Natural killer cell (primary cell): ENCODE results near the gene SIPA1. TPM values are rescaled to one million over a fixed set of nuclear protein-coding genes. Genes with fewer than 3 reads are reported as not detected.
A peak's percentile ranks its signal among the peaks of the same experiment; 100 is the strongest.
"Not testable (repeated sequence)": the region's sequence is repeated elsewhere in the genome, so short reads cannot be mapped to it uniquely, and the experiment has no call there.

ENCODE experiments used
- ATAC-seq, 3 donors: fragments of 150-1000 bp in 2 of 3; fragments of 200-7000 bp in 1 of 3; cut with Tn5 transposase; 1 replicate in 1 of 3; 2 replicates in 2 of 3; pipeline ENCODE4 v1.10.0; 2021; ENCODE audit warnings: mild to moderate bottlenecking in 2 of 3, moderate library complexity in 2 of 3
- DNase-seq, 2 donors: peaks; one replicate each; pipeline versions ENCODE4 v3.0.0 to v3.0.0-alpha.2; 2013 to 2021; ENCODE audit warnings: mixed read lengths in 1 of 2
- H3K27ac ChIP-seq: one replicate; pipeline ENCODE4 v1.5.1; 2013; ENCODE audit warnings: mild to moderate bottlenecking, low read length
- H3K27me3 ChIP-seq: one replicate; pipeline ENCODE4 v1.6.1; 2013; ENCODE audit warnings: low read length; ENCODE audit not compliant: control insufficient read depth, insufficient read depth
- H3K36me3 ChIP-seq: one replicate; pipeline ENCODE4 v1.6.1; 2013; ENCODE audit warnings: low read length; ENCODE audit not compliant: control insufficient read depth, insufficient read depth
- H3K4me1 ChIP-seq: one replicate; pipeline ENCODE4 v1.6.1; 2013; ENCODE audit warnings: low read length; ENCODE audit not compliant: control insufficient read depth, insufficient read depth
- H3K4me3 ChIP-seq: one replicate; pipeline ENCODE4 v1.5.1; 2013; ENCODE audit warnings: low read length
- H3K9me3 ChIP-seq: one replicate; pipeline ENCODE4 v1.6.1; 2013; ENCODE audit warnings: low read length; ENCODE audit not compliant: control insufficient read depth, insufficient read depth
- H3K27ac Mint-ChIP-seq, 2 donors: one replicate each; pipeline ENCODE4 v1.8.0; 2022; ENCODE audit warnings: mild to moderate bottlenecking in 2 of 2, mixed read lengths in 2 of 2, moderate library complexity in 1 of 2
- H3K27me3 Mint-ChIP-seq, 2 donors: one replicate each; pipeline ENCODE4 v1.8.0; 2022; ENCODE audit warnings: low read depth in 2 of 2, mixed read lengths in 2 of 2
- H3K36me3 Mint-ChIP-seq: one replicate; pipeline ENCODE4 v1.8.0; 2022; ENCODE audit warnings: mixed read lengths
- H3K4me1 Mint-ChIP-seq, 2 donors: one replicate each; pipeline ENCODE4 v1.8.0; 2022; ENCODE audit warnings: mixed read lengths in 2 of 2
- H3K4me3 Mint-ChIP-seq: one replicate; pipeline ENCODE4 v1.8.0; 2022; ENCODE audit warnings: mild to moderate bottlenecking, moderate library complexity, mixed read lengths
- H3K9me3 Mint-ChIP-seq, 2 donors: one replicate each; pipeline ENCODE4 v1.8.0; 2022; ENCODE audit warnings: mixed read lengths in 2 of 2
- WGBS: methylation state at CpG from one replicate; pipeline ENCODE4 v1.1.7; 2013; ENCODE audit warnings: missing lambda C conversion rate; ENCODE audit not compliant: insufficient coverage; 5-methylcytosine and 5-hydroxymethylcytosine counted together
- intact Hi-C: fragments of 100-400 bp; cut with micrococcal nuclease; formaldehyde crosslinking; loops from one replicate; pipeline ENCODE4 v1.14.2; 2022
- total RNA-seq, 4 donors: library from RNA; stranded (reverse); fragments of 120-200 nt in 1 of 4; gene quantifications; one replicate each; pipeline versions ENCODE4 v1.2.3 to v1.2.4, GENCODE V29; 2013 to 2022
- TF ChIP-seq, protein P1 (sequence below): fragments of 200-600 bp; IDR thresholded peaks from one replicate; pipeline ENCODE4 v1.8.0; 2022; ENCODE audit warnings: antibody characterized with exemption

SIPA1 gene
- total RNA-seq, 3 donors from 2014 or later (not counting 1 experiment from before 2014, with no cell fraction given), result 520 to 776 (median 743) TPM

DNA sequence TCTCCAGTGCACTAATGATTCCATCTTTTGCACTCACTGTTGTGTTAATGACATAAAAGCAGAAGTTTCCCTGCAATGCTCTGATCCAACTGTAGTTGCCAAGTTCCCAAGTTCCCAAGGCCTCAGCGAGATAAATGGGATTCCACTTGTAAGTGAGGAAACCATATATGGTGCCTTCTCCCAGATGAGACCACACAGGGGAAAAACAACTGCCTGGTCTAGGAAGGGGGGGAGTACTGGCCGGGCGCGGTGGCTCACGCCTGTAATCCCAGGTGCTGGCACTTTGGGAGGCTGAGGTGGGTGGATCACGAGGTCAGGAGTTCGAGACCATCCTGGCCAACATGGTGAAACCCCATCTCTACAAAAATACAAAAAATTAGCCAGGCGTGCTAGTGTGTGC, 48.1 kb downstream of the SIPA1 start:
- Mint-ChIP-seq H3K36me3 (no peaks in the 10 kb centered on the region), H3K9me3 (no peaks in the 10 kb centered on the region), H3K4me3 (no peak overlapping the region), H3K27ac (no peak overlapping the region), H3K27me3 (no peaks in the 10 kb centered on the region), H3K4me1 (no peaks in the 10 kb centered on the region)
- Histone ChIP-seq H3K4me3 (no peak overlapping the region), H3K27ac (no peak overlapping the region), H3K27me3 (no peaks in the 10 kb centered on the region), H3K4me1 (no peaks in the 10 kb centered on the region), H3K9me3 (no peaks in the 10 kb centered on the region), H3K36me3 (no peaks in the 10 kb centered on the region)
- WGBS, result 94% methylated on average over 7 of the region's 8 CpGs
- no peak for ATAC-seq
- no peak for DNase-seq
- TF ChIP-seq, protein P1, sequence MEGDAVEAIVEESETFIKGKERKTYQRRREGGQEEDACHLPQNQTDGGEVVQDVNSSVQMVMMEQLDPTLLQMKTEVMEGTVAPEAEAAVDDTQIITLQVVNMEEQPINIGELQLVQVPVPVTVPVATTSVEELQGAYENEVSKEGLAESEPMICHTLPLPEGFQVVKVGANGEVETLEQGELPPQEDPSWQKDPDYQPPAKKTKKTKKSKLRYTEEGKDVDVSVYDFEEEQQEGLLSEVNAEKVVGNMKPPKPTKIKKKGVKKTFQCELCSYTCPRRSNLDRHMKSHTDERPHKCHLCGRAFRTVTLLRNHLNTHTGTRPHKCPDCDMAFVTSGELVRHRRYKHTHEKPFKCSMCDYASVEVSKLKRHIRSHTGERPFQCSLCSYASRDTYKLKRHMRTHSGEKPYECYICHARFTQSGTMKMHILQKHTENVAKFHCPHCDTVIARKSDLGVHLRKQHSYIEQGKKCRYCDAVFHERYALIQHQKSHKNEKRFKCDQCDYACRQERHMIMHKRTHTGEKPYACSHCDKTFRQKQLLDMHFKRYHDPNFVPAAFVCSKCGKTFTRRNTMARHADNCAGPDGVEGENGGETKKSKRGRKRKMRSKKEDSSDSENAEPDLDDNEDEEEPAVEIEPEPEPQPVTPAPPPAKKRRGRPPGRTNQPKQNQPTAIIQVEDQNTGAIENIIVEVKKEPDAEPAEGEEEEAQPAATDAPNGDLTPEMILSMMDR, result no peak
- intact Hi-C loops, result no loop called here

DNA sequence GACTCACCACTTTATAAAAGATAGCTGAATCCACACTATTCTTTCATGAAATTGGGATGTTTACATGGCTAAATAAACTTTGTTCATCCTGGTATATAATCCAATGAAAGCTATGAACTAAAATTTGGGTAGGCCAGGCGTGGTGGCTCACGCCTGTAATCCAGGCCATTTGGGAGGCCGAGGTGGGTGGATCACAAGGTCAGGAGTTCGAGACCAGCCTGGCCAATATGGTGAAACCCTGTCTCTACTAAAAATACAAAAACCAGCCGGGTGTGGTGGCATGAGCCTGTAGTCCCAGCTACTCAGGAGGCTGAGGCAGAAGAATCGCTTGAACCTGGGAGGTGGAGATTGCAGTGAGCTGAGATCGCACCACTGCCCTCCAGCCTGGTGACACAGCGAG, 53.9 kb downstream of the SIPA1 start:
- H3K27ac Mint-ChIP-seq, H3K9me3 ChIP-seq, H3K4me3 ChIP-seq, intact Hi-C loops, H3K27me3 ChIP-seq, DNase-seq, H3K36me3 ChIP-seq, H3K27ac ChIP-seq, H3K4me3 Mint-ChIP-seq, H3K27me3 Mint-ChIP-seq, H3K9me3 Mint-ChIP-seq, ATAC-seq, H3K36me3 Mint-ChIP-seq: not testable (repeated sequence)
- H3K4me1 ChIP-seq, result peaks cover 19% of the 10 kb centered on the region
- H3K4me1 Mint-ChIP-seq, result peaks cover 17 to 22% of the 10 kb centered on the region in 2 donors
- WGBS, result 98% methylated on average over 8 of the region's 8 CpGs

DNA sequence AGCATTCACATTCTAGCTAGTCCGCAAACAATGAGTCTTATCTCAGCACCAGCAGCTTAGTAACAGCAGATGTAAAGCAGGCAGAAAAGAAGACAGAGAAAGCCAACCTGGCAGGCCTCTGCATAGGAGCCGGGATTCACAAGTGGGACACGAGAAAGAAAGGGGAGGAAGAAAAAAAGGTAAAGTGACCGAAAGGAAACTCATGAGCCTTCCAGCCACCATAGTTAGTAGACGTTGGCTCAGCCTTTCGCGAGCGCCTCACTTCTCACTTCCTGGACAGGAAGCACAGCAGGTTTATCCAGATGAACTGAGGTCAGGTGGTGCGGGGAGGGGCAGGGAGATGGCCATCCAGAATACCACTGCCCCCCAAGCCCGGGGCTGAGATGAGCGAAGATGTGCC, 54.5 kb downstream of the SIPA1 start:
- TF ChIP-seq, protein P1, result no peak
- H3K27me3 ChIP-seq, result no peaks in the 10 kb centered on the region
- 83% methylated on average over 10 of the region's 11 CpGs for WGBS

DNA sequence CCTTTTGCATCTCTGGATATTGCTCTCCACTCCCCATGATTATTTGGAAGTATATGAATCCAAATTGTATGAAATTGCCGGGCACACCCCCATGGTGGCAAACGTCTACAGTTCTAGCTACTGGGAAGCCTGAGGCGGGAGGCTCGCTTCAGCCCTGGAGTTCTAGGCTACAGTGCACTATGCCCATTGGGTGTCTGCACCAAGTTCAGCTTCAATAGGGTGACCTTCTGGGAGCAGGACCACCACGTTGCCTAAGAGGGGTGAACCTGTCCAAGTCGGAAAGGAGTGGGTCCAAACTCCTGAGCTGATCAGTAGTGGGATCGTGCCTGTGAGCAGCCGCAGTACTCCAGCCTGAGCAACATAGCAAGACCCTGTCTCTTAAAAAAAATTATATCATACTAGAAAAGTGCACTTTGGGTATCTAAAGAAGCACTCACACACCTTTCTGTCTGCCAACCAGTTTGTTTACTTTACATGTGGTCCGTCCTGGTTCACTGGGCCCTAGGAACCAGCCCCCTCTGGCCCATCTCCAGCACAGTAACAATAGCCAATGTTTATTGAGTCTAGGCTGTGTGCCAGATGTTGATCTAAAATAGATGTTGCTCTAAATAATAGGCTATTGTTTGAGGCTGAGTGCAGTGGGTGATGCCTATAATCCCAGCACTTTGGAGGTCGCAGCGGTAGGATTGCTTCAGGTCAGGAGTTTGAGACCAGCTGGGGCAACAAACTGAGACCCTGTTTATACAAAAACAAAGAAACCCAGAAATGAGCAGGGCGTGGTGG, 57.7 kb downstream of the SIPA1 start:
- H3K36me3 ChIP-seq, result no peaks in the 10 kb centered on the region
- no peaks in the 10 kb centered on the region for H3K27me3 ChIP-seq
- ATAC-seq (peak in 1 of 3 donors; percentile 30), DNase-seq (no peak)
- WGBS, result 88% methylated on average over 12 of the region's 12 CpGs
- TF ChIP-seq, protein P1, result no peak
- peaks cover 19% of the 10 kb centered on the region for H3K4me1 ChIP-seq
- peak overlapping the region; percentile 58 for H3K27ac ChIP-seq
- Mint-ChIP-seq H3K9me3 (no peaks in the 10 kb centered on the region), H3K27ac (peak overlapping the region; percentile 60 to 84), H3K27me3 (no peaks in the 10 kb centered on the region), H3K36me3 (no peaks in the 10 kb centered on the region), H3K4me1 (peaks cover 17 to 22% of the 10 kb centered on the region in 2 donors), H3K4me3 (peak overlapping the region; percentile 13)
- intact Hi-C loops, result no loop called here
- H3K9me3 ChIP-seq, result no peaks in the 10 kb centered on the region
- no peak overlapping the region for H3K4me3 ChIP-seq

More for the DNA sequence above, 54.5 kb downstream of the SIPA1 start:
- no peak overlapping the region for H3K27ac ChIP-seq
- peaks cover 17 to 22% of the 10 kb centered on the region in 2 donors for H3K4me1 Mint-ChIP-seq
- no peaks in the 10 kb centered on the region for H3K27me3 Mint-ChIP-seq
- no peaks in the 10 kb centered on the region for H3K36me3 ChIP-seq
- H3K36me3 Mint-ChIP-seq, result no peaks in the 10 kb centered on the region
- no peaks in the 10 kb centered on the region for H3K9me3 Mint-ChIP-seq
- ATAC-seq, result no peak
- no peak overlapping the region for H3K4me3 ChIP-seq
- H3K4me1 ChIP-seq, result peaks cover 19% of the 10 kb centered on the region
- intact Hi-C loops, result no loop called here
- H3K9me3 ChIP-seq, result no peaks in the 10 kb centered on the region
- H3K4me3 Mint-ChIP-seq, result no peak overlapping the region
- H3K27ac Mint-ChIP-seq, result no peak overlapping the region
- no peak for DNase-seq
